H1 (cell line): ENCODE data around the gene LRRC4C. TPM values are rescaled to one million over a fixed set of nuclear protein-coding genes. Genes with fewer than 3 reads are reported as not detected.

Source experiments
- CHD2 ChIP-seq: IDR thresholded peaks from 2 replicates; pipeline ENCODE4 v1.6.1; 2012; ENCODE audit warnings: low read length, improper control_type of control experiment
- GABPA ChIP-seq: IDR thresholded peaks from 2 replicates; pipeline ENCODE4 v1.6.1; 2011; ENCODE audit warnings: mild to moderate bottlenecking, low read length, moderate library complexity, borderline replicate concordance; ENCODE audit not compliant: insufficient read depth
- GTF2F1 ChIP-seq: IDR thresholded peaks from 2 replicates; pipeline ENCODE4 v1.6.1; 2012; ENCODE audit warnings: low read depth, low read length, improper control_type of control experiment, borderline replicate concordance
- MAFK ChIP-seq: IDR thresholded peaks from 2 replicates; pipeline ENCODE4 v1.6.1; 2012; ENCODE audit warnings: low read depth, mild to moderate bottlenecking, improper control_type of control experiment, low read length
- POLR2A ChIP-seq, 2 experiments: IDR thresholded peaks; 1 replicate in 1 of 2; 2 replicates in 1 of 2; pipeline ENCODE4 v1.6.1; 2011; ENCODE audit warnings: low read depth in 2 of 2, low read length in 2 of 2, mild to moderate bottlenecking in 2 of 2; ENCODE audit errors: control extremely low read depth in 1 of 2
- POU5F1 ChIP-seq: IDR thresholded peaks from 2 replicates; pipeline ENCODE4 v1.6.1; 2011; ENCODE audit warnings: low read depth, mild to moderate bottlenecking, low read length, moderate library complexity
- RNF2 ChIP-seq: fragments of 200-900, 300-1000 bp; sonication (generic); IDR thresholded peaks from 2 replicates; pipeline ENCODE4 v1.7.1; 2016; ENCODE audit warnings: borderline replicate concordance, low read depth, mild to moderate bottlenecking, antibody characterized with exemption, low read length; ENCODE audit not compliant: poor library complexity, severe bottlenecking; ENCODE audit errors: missing control alignments
- SRF ChIP-seq: IDR thresholded peaks from 2 replicates; pipeline ENCODE4 v1.6.1; 2011; ENCODE audit warnings: mild to moderate bottlenecking, low read depth, low read length, moderate library complexity
- SUZ12 ChIP-seq: fragments of 200-600 bp; sonication (generic); IDR thresholded peaks from 2 replicates; pipeline ENCODE4 v1.6.1; 2012; ENCODE audit warnings: mild to moderate bottlenecking, inconsistent platforms, low read length, moderate library complexity, mixed read lengths
- TEAD4 ChIP-seq: IDR thresholded peaks from 2 replicates; pipeline ENCODE4 v1.6.1; 2012; ENCODE audit warnings: low read depth, low read length, inconsistent platforms, mixed read lengths
- polyA plus RNA-seq, 7 experiments: library from polyadenylated mRNA; depleted of rRNA in 3 of 7; stranded (reverse) in 5 of 7; unstranded in 2 of 7; fragments of >200 nt in 5 of 7; fragments of 200-250 nt in 2 of 7; gene quantifications; 1 replicate in 5 of 7; 2 replicates in 1 of 7; 4 replicates in 1 of 7; pipeline versions ENCODE4 v1.2.1 to v1.2.3, GENCODE V29; 2011 to 2013; ENCODE audit warnings: missing spikeins in 2 of 7, mixed read lengths in 2 of 7
- total RNA-seq: library from RNA; stranded (reverse); fragmentation: NEBNext Ultra II Directional; extraction: Animal tissue kit (Norgen Biotek cat#: 25700); gene quantifications from 2 replicates; pipeline ENCODE4 v1.2.1, GENCODE V29; 2021
- TF ChIP-seq, protein P1 (sequence below): fragments of 300-600 bp; sonication (generic); IDR thresholded peaks from 2 replicates; pipeline ENCODE4 v1.7.1; 2012; ENCODE audit warnings: low read length, moderate library complexity, mild to moderate bottlenecking, inconsistent platforms; ENCODE audit not compliant: insufficient replicate concordance
- TF ChIP-seq, protein P2 (sequence below): IDR thresholded peaks from 2 replicates; pipeline ENCODE4 v1.6.1; 2011; ENCODE audit warnings: low read depth, mild to moderate bottlenecking, low read length; ENCODE audit not compliant: insufficient read depth

Gene LRRC4C
- total and polyA plus RNA-seq, 2 of the 8 experiments (the other 6 are each of a cell fraction or from before 2014, with no cell fraction given), result 0.23 to 2.2 TPM

DNA sequence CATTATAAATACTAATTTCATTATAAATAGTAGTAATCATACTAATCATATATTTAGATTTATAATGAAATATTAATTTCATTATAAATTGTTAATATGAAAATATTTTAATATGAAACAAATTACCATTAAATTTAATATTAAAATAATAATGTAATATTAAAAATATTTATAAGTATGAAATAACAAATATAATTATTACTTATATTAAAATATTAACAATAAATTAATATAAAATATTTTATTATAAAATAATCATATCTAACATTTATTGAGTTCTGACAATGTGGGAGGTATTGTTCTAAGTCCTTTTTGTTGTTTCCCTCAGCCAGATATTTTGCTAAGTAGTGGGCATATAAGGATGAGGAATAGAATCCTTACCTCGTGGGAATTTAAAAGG, 1341.4 kb downstream of the LRRC4C start (continued):
- TF ChIP-seq, protein P1, sequence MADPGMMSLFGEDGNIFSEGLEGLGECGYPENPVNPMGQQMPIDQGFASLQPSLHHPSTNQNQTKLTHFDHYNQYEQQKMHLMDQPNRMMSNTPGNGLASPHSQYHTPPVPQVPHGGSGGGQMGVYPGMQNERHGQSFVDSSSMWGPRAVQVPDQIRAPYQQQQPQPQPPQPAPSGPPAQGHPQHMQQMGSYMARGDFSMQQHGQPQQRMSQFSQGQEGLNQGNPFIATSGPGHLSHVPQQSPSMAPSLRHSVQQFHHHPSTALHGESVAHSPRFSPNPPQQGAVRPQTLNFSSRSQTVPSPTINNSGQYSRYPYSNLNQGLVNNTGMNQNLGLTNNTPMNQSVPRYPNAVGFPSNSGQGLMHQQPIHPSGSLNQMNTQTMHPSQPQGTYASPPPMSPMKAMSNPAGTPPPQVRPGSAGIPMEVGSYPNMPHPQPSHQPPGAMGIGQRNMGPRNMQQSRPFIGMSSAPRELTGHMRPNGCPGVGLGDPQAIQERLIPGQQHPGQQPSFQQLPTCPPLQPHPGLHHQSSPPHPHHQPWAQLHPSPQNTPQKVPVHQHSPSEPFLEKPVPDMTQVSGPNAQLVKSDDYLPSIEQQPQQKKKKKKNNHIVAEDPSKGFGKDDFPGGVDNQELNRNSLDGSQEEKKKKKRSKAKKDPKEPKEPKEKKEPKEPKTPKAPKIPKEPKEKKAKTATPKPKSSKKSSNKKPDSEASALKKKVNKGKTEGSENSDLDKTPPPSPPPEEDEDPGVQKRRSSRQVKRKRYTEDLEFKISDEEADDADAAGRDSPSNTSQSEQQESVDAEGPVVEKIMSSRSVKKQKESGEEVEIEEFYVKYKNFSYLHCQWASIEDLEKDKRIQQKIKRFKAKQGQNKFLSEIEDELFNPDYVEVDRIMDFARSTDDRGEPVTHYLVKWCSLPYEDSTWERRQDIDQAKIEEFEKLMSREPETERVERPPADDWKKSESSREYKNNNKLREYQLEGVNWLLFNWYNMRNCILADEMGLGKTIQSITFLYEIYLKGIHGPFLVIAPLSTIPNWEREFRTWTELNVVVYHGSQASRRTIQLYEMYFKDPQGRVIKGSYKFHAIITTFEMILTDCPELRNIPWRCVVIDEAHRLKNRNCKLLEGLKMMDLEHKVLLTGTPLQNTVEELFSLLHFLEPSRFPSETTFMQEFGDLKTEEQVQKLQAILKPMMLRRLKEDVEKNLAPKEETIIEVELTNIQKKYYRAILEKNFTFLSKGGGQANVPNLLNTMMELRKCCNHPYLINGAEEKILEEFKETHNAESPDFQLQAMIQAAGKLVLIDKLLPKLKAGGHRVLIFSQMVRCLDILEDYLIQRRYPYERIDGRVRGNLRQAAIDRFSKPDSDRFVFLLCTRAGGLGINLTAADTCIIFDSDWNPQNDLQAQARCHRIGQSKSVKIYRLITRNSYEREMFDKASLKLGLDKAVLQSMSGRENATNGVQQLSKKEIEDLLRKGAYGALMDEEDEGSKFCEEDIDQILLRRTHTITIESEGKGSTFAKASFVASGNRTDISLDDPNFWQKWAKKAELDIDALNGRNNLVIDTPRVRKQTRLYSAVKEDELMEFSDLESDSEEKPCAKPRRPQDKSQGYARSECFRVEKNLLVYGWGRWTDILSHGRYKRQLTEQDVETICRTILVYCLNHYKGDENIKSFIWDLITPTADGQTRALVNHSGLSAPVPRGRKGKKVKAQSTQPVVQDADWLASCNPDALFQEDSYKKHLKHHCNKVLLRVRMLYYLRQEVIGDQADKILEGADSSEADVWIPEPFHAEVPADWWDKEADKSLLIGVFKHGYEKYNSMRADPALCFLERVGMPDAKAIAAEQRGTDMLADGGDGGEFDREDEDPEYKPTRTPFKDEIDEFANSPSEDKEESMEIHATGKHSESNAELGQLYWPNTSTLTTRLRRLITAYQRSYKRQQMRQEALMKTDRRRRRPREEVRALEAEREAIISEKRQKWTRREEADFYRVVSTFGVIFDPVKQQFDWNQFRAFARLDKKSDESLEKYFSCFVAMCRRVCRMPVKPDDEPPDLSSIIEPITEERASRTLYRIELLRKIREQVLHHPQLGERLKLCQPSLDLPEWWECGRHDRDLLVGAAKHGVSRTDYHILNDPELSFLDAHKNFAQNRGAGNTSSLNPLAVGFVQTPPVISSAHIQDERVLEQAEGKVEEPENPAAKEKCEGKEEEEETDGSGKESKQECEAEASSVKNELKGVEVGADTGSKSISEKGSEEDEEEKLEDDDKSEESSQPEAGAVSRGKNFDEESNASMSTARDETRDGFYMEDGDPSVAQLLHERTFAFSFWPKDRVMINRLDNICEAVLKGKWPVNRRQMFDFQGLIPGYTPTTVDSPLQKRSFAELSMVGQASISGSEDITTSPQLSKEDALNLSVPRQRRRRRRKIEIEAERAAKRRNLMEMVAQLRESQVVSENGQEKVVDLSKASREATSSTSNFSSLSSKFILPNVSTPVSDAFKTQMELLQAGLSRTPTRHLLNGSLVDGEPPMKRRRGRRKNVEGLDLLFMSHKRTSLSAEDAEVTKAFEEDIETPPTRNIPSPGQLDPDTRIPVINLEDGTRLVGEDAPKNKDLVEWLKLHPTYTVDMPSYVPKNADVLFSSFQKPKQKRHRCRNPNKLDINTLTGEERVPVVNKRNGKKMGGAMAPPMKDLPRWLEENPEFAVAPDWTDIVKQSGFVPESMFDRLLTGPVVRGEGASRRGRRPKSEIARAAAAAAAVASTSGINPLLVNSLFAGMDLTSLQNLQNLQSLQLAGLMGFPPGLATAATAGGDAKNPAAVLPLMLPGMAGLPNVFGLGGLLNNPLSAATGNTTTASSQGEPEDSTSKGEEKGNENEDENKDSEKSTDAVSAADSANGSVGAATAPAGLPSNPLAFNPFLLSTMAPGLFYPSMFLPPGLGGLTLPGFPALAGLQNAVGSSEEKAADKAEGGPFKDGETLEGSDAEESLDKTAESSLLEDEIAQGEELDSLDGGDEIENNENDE, result no peak
- TF ChIP-seq CHD2, result no peak
- no peak for TF ChIP-seq SUZ12
- no peak for TF ChIP-seq SRF
- no peak for TF ChIP-seq POLR2A (IDR thresholded peaks at IDR 0.05; ENCODE audit: control extremely low read depth in 1 of 2, low read depth in 2 of 2, low read length in 2 of 2)
- TF ChIP-seq TEAD4, result no peak
- no peak for TF ChIP-seq GABPA
- TF ChIP-seq GTF2F1, result no peak
- TF ChIP-seq, protein P2, sequence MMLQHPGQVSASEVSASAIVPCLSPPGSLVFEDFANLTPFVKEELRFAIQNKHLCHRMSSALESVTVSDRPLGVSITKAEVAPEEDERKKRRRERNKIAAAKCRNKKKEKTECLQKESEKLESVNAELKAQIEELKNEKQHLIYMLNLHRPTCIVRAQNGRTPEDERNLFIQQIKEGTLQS, result no peak
- TF ChIP-seq RNF2, result no peak
- no peak for TF ChIP-seq MAFK
- TF ChIP-seq POU5F1, result no peak
